22Rv1 (cell line): ENCODE measurements around the gene PTPRJ.
"Not testable (repeated sequence)": the region's sequence is repeated elsewhere in the genome, so short reads cannot be mapped to it uniquely, and the experiment has no call there.

Experiments
- H3K27ac ChIP-seq: fragments of 450-650 bp; 2 replicates; pipeline ENCODE4 v1.5.1; 2017
- ZFX ChIP-seq: fragments of 450-650 bp; IDR thresholded peaks from 2 replicates; pipeline ENCODE4 v1.6.1; 2017; ENCODE audit warnings: antibody characterized with exemption, borderline replicate concordance
- TF ChIP-seq, protein P1 (sequence below): fragments of 450-650 bp; IDR thresholded peaks from 2 replicates; pipeline ENCODE4 v1.5.1; 2017; ENCODE audit warnings: mild to moderate bottlenecking

Gene PTPRJ

DNA sequence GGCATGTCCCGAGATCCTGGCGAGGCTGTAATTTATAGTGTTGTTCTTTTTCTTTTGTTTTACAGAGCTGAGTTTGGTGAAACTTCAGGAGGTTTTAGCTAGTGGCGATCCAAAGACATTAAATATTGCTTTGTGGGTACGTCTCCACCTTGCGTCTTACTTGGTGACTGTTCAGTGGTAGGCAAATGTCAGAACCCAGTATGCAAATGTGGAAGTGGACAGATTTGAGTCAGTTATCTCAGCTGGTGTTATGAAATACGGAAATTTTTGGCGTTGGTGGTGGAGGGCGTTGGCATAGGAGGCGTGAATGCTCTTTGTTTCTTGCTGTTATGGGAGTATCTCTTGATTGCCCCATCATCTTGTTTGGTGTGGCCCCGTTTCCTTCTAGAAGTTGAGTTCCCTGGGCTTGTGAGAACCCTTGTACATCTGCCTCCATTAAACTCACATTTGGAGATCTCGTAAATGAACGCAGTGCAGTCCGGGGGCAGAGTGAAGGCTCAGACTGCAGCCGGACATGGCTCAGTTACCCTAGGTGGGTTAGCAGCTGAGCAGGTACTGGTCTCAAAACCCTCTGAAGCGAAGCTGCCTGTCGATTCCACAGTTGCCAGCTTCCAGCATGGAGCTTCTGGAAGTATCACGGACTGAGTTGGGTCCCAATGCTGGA lies 39.9 kb downstream of the PTPRJ start:
- TF ChIP-seq, protein P1, sequence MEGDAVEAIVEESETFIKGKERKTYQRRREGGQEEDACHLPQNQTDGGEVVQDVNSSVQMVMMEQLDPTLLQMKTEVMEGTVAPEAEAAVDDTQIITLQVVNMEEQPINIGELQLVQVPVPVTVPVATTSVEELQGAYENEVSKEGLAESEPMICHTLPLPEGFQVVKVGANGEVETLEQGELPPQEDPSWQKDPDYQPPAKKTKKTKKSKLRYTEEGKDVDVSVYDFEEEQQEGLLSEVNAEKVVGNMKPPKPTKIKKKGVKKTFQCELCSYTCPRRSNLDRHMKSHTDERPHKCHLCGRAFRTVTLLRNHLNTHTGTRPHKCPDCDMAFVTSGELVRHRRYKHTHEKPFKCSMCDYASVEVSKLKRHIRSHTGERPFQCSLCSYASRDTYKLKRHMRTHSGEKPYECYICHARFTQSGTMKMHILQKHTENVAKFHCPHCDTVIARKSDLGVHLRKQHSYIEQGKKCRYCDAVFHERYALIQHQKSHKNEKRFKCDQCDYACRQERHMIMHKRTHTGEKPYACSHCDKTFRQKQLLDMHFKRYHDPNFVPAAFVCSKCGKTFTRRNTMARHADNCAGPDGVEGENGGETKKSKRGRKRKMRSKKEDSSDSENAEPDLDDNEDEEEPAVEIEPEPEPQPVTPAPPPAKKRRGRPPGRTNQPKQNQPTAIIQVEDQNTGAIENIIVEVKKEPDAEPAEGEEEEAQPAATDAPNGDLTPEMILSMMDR, result no peak
- no peak for TF ChIP-seq ZFX
- no peak overlapping the region for H3K27ac ChIP-seq

DNA sequence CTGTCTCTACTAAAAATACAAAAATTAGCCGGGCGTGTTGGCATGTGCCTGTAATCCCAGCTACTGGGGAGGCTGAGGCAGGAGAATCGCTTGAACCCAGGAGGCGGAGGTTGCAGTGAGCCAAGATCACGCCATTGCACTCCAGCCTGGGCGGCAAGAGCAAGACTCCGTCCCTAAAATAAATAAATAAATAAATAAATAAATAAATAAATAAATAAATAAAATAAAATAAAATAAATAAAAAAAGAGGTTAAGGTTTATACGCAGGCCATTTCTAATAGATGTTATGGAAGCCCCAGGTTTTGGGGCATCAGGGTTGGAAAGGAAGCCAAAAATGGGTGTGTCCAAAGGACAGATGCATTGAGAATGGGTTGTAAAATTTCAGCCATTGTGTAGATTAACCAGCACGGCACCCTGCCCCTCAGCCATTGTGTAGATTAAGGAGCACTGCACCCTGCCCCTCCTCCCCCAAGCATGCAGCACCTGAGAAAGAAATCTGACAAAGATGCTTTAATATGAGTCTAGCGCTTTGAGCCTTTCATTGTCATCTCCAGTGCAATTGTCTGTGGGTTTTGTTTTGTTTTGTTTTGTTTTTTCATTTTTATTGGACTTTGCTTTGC lies 41.0 kb downstream of the PTPRJ start:
- not testable (repeated sequence) for H3K27ac ChIP-seq

DNA sequence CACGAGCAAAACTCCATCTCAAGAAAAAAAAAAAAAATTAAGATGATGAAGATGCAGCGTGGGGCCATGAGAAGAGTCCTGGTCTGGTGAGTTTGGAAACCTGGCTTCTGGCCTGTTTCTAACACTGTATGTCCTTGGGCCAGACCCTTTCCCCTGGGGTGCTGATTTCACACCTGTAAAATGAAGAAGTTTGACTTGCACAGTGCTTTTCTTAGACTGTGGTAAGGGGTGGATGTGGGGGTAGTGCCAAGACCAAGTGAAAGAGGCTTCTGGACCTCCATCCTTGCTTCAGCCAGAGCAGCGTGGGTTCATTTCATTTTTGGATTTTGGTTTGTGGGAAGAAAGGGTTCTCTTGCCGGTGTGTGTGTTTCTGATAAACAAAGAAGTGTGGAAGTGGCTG lies 42.1 kb downstream of the PTPRJ start:
- no peak for TF ChIP-seq ZFX
- TF ChIP-seq, protein P1, result no peak
- no peak overlapping the region for H3K27ac ChIP-seq

DNA sequence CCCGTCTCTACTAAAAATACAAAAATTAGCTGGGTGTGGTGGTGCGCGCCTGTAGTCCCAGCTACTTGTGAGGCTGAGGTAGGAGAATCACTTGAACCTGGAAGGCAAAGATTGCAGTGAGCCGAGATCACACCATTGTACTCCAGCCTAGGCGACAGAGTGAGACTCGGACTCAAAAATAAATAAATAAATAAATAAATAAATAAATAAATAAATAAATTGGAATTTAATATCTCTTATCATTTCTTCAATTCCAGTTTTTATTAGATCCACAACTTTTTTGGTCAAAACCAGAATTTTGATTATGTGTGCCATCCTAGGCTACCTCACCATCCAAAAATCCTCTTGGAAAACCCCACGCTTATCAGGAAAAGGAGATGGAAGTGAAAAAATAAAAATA lies 43.2 kb downstream of the PTPRJ start:
- not testable (repeated sequence) for H3K27ac ChIP-seq

DNA sequence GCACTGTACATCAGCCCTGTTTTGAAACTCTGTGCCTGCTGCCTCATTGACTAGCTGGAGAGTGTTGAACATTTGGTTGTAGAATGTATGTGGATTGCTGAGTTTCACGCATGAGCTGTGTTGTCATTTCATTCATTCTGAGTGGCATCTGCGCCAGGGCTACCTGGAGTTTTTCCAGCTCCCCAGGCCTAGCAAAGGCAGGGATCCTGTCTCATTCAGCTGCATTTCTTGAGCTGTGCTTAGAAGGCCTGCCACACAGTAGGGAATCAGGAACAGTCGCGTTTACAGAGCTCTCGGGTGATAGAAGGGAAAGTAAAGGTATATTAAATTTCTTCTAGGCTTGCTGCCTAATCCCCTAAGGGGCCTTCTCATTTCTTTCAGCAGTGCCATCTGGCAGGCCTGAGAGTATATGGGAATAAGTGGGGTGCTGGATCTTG lies 44.3 kb downstream of the PTPRJ start:
- no peak for TF ChIP-seq ZFX
- TF ChIP-seq, protein P1, result no peak
- H3K27ac ChIP-seq, result peak overlapping the region; percentile 25; the same call in 1 of the 2 replicates

GRCh38 chr11:48025293-48025983 lies 45.1 kb downstream of the PTPRJ start:
- TF ChIP-seq, protein P1, result no peak
- no peak for TF ChIP-seq ZFX
- H3K27ac ChIP-seq, result no peak overlapping the region

DNA sequence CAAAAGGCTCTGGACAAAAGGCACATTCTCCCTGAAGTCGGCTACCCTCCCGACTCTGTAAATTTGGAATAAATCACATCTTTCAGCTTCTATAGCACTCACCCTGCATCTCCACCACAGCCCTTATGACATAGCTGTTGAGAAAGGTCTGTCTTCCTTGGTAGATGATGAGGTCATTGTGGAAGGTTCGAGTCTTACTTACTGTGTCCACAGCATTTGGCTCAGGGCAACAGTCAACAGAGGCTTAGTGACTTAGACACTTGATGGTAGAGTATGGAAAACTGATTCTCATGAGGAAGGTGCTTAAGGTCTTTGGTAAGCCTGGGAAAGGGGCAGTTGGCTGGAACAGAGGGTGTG lies 45.6 kb downstream of the PTPRJ start:
- TF ChIP-seq ZFX, result no peak
- TF ChIP-seq, protein P1, result no peak
- no peak overlapping the region for H3K27ac ChIP-seq

GRCh38 chr11:48028914-48029680 lies 48.7 kb downstream of the PTPRJ start:
- 0 out of 2 replicates have a peak overlapping the region, but pooled peaks have one; percentile 1 for H3K27ac ChIP-seq
- TF ChIP-seq, protein P1, result no peak
- TF ChIP-seq ZFX, result no peak
